HG02763 (cell line): ENCODE data around the gene FBXO34.
"Not testable (repeated sequence)": the region's sequence is repeated elsewhere in the genome, so short reads cannot be mapped to it uniquely, and the experiment has no call there.

ENCODE experiments used
- ATAC-seq: cut with Tn5 transposase; IDR thresholded peaks from one replicate; pipeline ENCODE4 v1.9.1; 2021; ENCODE audit warnings: mild to moderate bottlenecking, moderate library complexity; ENCODE audit not compliant: unreplicated experiment

FBXO34 gene

GRCh38 chr14:55381040-55381439 is 109.8 kb downstream of the FBXO34 start:
- ATAC-seq: no peak

- no peak for ATAC-seq
These were observed 110.3 kb downstream of the FBXO34 start for GRCh38 chr14:55381561-55381960.

GRCh38 chr14:55382483-55382882 is 111.3 kb downstream of the FBXO34 start:
- no peak for ATAC-seq

DNA sequence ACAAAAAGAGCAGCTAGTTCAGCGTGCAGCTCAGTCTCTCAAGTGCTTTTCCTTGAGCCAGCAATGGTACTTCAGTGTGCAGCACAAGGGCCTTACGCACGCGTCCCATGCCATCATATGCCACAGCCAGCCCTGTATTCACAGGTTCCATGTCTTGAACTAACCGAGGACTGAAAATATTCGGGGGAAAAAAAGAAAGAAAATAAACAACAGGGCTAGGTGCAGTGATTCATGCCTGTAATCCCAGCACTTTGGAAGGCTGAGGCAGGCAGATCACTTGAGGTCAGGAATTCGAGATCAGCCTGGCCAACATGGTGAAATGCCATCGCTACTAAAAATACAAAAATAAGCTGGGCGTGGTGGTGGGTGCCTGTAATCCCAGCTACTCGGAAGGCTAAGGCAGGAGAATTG is 111.8 kb downstream of the FBXO34 start:
- ATAC-seq: not testable (repeated sequence)

DNA sequence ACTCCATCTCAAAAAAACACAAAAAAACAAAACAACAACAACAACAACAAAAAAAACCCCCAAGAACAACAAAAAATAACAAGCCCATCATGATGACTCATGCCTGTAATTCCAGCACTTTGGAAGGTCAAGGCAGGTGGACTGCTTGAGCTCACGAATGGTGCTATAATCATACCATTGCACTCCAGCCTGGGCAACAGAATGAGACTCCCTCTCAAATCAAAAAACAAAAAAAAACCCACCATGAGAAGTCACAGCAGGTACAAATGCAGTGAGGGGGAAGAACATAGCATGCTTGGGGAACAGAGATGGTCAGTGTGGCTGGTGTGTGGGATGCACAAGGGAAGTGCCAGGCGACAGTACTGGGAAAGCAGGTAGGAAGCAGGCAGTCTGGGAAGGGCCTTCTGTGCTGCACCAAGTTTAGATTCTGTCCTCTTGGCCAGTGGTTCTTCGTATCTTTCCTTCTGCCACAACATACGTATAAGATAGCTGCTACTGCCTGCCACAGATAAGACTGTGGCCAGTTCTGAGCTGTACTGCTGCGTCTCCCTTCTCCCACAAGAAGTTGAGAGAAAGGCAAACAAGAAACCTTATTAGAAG is 112.4 kb downstream of the FBXO34 start:
- ATAC-seq: no peak

- ATAC-seq: no peak
These were observed 113.3 kb downstream of the FBXO34 start for GRCh38 chr14:55384536-55384935.

DNA sequence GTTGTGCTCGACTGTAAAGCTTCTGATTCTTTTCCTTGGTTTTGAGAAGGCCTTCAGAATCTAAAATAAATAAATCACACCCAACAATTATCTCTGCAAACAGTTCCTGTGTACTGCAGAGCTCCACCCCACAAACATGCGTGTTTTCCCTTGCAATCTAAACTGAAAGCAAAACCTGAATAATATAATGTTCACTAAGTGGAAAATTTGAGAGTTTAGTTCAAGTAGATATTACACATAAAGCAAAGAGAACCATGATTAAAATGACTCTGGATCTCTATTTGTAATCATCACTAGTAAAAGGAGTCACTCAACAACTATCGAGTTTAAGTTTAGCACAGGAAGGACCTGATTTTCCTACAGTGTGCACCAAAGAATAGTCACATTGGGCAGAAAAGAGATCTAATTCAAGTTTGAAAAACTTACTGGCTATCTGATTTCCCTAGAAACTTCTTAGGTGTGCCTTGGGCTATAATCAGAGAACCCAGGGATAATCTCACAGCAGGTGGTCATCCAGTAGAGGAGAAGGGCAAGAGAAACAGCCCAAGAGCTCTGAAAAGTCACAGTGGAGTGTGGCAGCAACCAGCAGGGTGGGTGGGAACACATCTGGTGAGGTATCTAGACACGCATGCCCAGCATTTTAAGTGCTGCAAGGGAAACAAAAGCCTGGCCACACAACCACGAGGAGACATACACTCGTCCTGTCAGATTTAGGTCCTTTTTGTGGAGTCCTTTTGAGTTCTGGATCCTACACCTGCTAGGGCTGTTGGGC is 115.0 kb downstream of the FBXO34 start:
- ATAC-seq: no peak

DNA sequence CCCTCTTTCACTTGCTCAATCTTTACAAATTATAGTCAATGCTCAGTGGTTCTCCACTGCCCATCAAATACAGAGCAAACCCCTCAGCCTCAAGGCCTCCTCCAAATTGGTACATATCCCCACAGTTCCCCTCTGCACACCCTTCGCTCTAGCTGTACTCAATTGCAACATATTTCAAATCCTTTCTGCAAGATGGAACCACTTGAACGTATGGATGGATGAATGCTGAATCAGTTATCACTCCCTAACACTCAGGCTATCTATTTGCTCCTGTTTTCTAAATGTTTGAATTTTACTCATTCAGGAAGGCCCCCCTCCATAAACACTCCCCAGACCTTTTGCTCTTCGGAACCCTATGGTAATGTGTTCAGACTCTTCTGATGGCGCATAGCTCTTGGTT is 115.9 kb downstream of the FBXO34 start:
- ATAC-seq: no peak

DNA sequence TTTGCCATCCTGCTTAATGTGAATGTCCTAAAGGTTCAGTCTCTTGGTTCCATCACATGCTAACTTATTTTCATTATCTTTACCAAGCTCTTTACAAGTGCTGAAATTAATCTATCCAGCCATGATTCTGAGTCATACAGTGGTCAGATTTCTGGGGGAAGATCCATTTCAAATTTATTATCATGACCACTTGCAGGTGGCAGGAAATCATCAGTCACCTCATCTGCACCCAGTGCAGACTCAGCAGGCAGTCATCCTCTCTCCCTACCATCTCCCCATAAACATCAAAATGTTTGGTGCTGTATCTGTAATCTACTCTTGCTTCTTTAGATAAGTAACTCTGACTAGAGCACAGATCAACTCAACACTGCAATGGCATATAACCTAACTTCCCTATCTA is 116.9 kb downstream of the FBXO34 start:
- no peak for ATAC-seq

DNA sequence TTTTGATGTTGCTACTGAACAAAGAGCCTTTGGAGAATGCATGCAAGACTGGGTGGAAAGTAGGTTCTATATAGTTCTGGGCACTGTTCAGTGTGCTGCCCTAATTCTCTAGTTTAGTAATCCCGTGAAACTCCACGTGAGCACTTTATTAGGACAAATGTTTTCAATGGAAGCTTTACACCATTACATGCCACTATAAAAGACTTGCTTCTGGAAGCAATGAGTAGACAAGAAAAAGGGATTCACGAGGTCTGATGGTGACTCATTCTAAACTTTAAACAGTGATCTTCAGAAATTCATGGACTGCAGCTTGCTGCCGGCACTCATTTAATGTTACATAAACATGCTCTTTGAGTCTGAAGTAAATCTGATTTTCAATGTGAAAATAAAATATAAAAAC is 118.1 kb downstream of the FBXO34 start:
- no peak for ATAC-seq

- no peak for ATAC-seq
These were observed 127.5 kb downstream of the FBXO34 start for GRCh38 chr14:55398679-55399078.

DNA sequence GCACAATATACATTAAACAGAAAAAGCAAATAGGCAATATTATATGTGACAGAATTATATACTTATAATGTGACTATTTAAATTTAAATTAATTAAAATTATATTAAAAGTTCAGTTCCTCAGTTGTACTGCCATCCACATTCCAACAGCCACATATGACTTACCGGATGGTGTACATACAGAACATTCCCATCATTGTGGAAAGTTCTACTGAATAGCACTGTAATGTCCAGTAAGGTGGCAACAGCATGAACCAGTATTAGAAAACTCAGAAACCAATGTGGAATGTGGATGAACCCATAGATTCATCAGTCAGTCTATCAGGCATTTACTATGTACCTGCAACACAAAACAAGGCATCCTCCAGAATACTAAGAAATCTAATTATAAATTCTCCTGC is 128.0 kb downstream of the FBXO34 start:
- no peak for ATAC-seq

DNA sequence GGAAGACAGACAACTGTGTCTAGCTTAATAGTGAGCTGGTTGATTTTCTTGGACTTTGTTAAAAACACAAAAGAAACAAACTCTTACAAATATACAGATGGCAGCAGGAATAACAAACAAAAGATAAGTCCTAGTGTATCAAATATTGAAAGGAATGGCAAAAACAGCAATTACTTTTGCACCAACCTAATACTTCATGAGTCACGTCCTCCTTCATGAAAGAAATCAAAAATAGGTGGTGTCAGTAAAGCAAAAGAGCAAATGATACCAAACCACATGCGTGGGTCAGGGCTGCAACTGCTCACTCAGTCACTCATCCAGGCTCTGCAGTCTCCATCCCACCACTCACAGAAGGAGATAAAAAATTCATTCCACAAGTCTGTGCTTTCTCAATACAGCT is 128.6 kb downstream of the FBXO34 start:
- ATAC-seq: no peak

DNA sequence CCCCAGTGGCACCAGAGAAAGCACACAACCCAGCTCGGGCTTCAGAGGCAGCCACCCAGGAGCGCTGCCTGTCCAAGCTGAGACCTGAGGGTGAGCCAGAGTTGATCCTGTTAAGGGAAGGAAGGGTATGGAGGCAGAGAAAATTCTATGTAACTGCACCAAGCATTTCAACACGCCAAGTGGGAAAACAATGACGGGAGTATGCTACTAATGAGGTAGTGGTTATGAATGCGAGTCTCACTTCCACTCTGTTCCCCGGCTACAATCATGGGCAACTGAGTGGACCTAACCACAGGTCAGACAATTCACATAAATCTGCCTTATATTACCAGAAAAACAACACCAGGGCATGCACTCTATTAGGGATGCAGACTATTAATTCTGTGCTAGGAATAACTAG is 130.5 kb downstream of the FBXO34 start:
- no peak for ATAC-seq
